ENCODE measurements around the gene TPCN1. TPM values are rescaled to one million over a fixed set of nuclear protein-coding genes. Genes with fewer than 3 reads are reported as not detected.

The TPCN1 gene
- total and polyA plus RNA-seq, 2 of the 8 experiments (the other 6 are each of a cell fraction or from before 2014, with no cell fraction given), result 14.9 to 21.4 TPM

DNA sequence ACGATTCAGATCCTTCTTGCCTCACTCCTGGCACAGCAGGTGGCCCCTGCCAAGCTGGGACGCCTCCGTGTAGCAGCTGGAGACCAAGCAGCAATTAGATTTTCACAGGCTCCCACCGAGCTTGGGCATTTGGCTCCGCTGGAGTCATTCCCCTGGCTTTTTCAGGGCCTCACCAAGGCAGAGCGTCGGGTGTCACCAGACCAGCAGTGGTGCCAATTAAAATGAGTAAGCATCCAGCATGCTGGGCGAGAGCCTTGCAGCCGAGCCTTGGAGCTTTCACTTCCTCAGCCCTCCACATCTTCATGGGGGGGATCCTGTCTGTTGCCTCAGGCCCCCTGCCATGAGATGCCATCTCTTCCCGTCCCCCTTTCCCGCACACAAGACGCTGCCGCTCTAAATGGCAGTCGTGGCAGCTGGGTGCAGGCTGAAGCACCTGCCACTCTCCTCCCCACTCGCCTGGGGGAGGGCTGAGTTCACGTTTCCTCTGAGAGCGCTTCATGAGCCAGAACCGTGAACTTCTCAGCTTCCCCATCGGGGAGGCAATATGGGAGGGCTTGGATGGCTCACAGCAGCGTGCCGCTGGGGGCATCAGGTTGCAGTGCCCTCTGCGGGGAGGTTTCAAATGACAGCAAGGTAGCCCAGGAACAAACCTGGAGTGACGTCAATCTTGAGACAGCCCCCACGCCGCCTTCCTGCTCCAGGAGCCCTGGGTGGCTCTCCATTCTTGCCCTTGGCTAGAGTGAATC is 11.7 kb downstream of the TPCN1 start:
- ChIA-PET CTCF (ENCODE audit: partially characterized antibody) (interaction anchor here (0.7 to 1.9 kb wide), 11 partner anchors 10 to 191 kb away, joined by 3 to 9 read pairs (median 3); no protein-coding TSS in a partner anchor), POLR2A (ENCODE audit: partially characterized antibody) (interaction anchor here (0.8 to 2.5 kb wide), 7 partner anchors 11 to 65 kb away, joined by 3 to 32 read pairs (median 3); partner anchors contain the start of genes DDX54, RITA1 and TPCN1)
- Histone ChIP-seq H3K79me1 (ENCODE audit: low read depth, low read length) (no peaks in the 10 kb centered on the region), H4K5ac (ENCODE audit: insufficient read length, low read depth, low read length) (peak overlapping the region; percentile 34), H2AFZ (ENCODE audit: low read length) (no peak overlapping the region), H2BK15ac (ENCODE audit: low read length) (no peak overlapping the region; the same call in 1 of the 2 replicates), H3K4me2 (ENCODE audit: insufficient read depth in 1 of 2, low read depth in 2 of 2, low read length in 2 of 2) (peak overlapping the region; percentile 33 to 55), H3K4me3 (ENCODE audit: extremely low read depth in 1 of 4, insufficient read depth in 2 of 4, low read depth in 3 of 4, low read length in 4 of 4) (peak overlapping the region in 2 of 4 experiments; percentile 1 to 29; a peak in 2 of 8 replicates), H2BK5ac (ENCODE audit: low read depth, low read length) (peak overlapping the region; percentile 88), H3K56ac (replicated peaks; ENCODE audit: insufficient read length, low read depth, low read length) (no peak overlapping the region), H2BK120ac (replicated peaks; ENCODE audit: low read depth, low read length) (peak overlapping the region; percentile 16), H2BK12ac (ENCODE audit: low read depth, low read length) (peak overlapping the region; percentile 86), H3K4me1 (replicated peaks in 1 of 4; ENCODE audit: control insufficient read depth in 3 of 4, insufficient read depth in 4 of 4, low read length in 3 of 4) (peaks cover 9 to 20% (median 20%) of the 10 kb centered on the region in 4 experiments), H3K18ac (ENCODE audit: extremely low read depth, low read length) (peak overlapping the region; percentile 89), H3K9ac (replicated peaks in 1 of 4; ENCODE audit: extremely low read depth in 1 of 4, low read depth in 3 of 4, low read length in 3 of 4) (no peak overlapping the region), H4K8ac (ENCODE audit: extremely low read depth, insufficient read depth, low read length) (no peak overlapping the region; the same call in 1 of the 2 replicates), H3K79me2 (ENCODE audit: control insufficient read depth in 1 of 2, insufficient read depth in 2 of 2, low read length in 2 of 2) (no peaks in the 10 kb centered on the region), H4K91ac (replicated peaks; ENCODE audit: insufficient read length, low read length) (peak overlapping the region; percentile 61), H2BK20ac (ENCODE audit: low read length) (no peak overlapping the region), H3K9me3 (ENCODE audit: insufficient read depth in 2 of 2, low read depth in 1 of 2, low read length in 1 of 2) (no peaks in the 10 kb centered on the region; a peak in 1 of 4 replicates), H3K23me2 (ENCODE audit: low read depth, low read length) (no peaks in the 10 kb centered on the region; the same call in 1 of the 2 replicates), H3K27ac (ENCODE audit: low read depth, low read length) (peak overlapping the region; percentile 63; the same call in 1 of the 2 replicates), H3K36me3 (ENCODE audit: control insufficient read depth in 2 of 4, insufficient read depth in 4 of 4, low read length in 3 of 4) (peaks cover 0 to 15% (median 7%) of the 10 kb centered on the region in 4 experiments; a peak in 4 of 8 replicates), H3K27me3 (replicated peaks in 1 of 4; ENCODE audit: control insufficient read depth in 3 of 4, extremely low read depth in 1 of 4, insufficient read depth in 3 of 4, low read length in 3 of 4) (no peaks in the 10 kb centered on the region; a peak in 1 of 7 replicates), H2AK5ac (ENCODE audit: low read depth, low read length) (0 out of 2 replicates have a peak overlapping the region, but pooled peaks have one; percentile 42), H3K4ac (replicated peaks; ENCODE audit: insufficient read length, low read depth, low read length) (peak overlapping the region; percentile 48), H3K14ac (ENCODE audit: insufficient read length) (no peak overlapping the region), H3K23ac (ENCODE audit: insufficient read length) (no peak overlapping the region), H4K20me1 (replicated peaks in 1 of 2; ENCODE audit: control insufficient read depth in 1 of 2, insufficient read depth in 2 of 2, low read length in 2 of 2) (peaks cover 0 to 2% of the 10 kb centered on the region in 2 experiments)
- 41% methylated on average over 25 of the region's 25 CpGs; no CpG with 5 or more reads in 1 of the 2 experiments for WGBS, 2 experiments (ENCODE audit: extremely low coverage in 1 of 2, insufficient coverage in 1 of 2, insufficient read length in 1 of 2, insufficient replicate concordance in 2 of 2, low coverage in 1 of 2, low lambda C conversion rate in 2 of 2, missing lambda C conversion rate in 1 of 2)
- no peak for FAIRE-seq
- peak in 1 of 2 experiments; percentile 72 for DNase-seq (ENCODE audit: low read depth in 1 of 2, low spot score in 2 of 2)
- TF ChIP-seq SP1 (IDR thresholded peaks at IDR 0.05; ENCODE audit: low read depth, low read length), result no peak
- TF ChIP-seq SAP30 (IDR thresholded peaks at IDR 0.05; ENCODE audit: insufficient read depth, insufficient replicate concordance, low read length), result no peak
- 0 out of 2 replicates have a peak, but pooled peaks have one; percentile 20 for TF ChIP-seq JUND (IDR thresholded peaks at IDR 0.05; ENCODE audit: low read length)
- no peak for TF ChIP-seq KDM5A (IDR thresholded peaks at IDR 0.05; ENCODE audit: low read length)
- no peak for TF ChIP-seq BRCA1 (IDR thresholded peaks at IDR 0.05; ENCODE audit: low read depth, low read length)
- TF ChIP-seq SRF (IDR thresholded peaks at IDR 0.05; ENCODE audit: low read depth, low read length), result no peak
- TF ChIP-seq RXRA (IDR thresholded peaks at IDR 0.05; ENCODE audit: insufficient read depth, low read depth, low read length), result no peak
- no peak for TF ChIP-seq SUZ12 (IDR thresholded peaks at IDR 0.05; ENCODE audit: low read length)
- TF ChIP-seq YY1 (IDR thresholded peaks at IDR 0.05; ENCODE audit: low read depth, low read length), result 0 out of 2 replicates have a peak, but pooled peaks have one; percentile 35
- TF ChIP-seq EP300 (IDR thresholded peaks at IDR 0.05; ENCODE audit: borderline replicate concordance in 1 of 2, low read depth in 2 of 2, low read length in 2 of 2), result no peak
- peak; percentile 77 for TF ChIP-seq CREB1 (IDR thresholded peaks at IDR 0.05)

All from H1 (cell line).